Measurements from ENCODE around the gene HTT. TPM values are rescaled to one million over a fixed set of nuclear protein-coding genes. Genes with fewer than 3 reads are reported as not detected.

The HTT gene
- total RNA-seq, 4 donors from 2014 or later = 49.6 to 155 (median 83.1) TPM

- intact Hi-C loops (cut with DNase I) = no loop called here
- Histone ChIP-seq H3K27ac (no peak overlapping the region), H3K4me3 (replicated peaks in 1 of 3) (no peak overlapping the region), H3K9me3 (no peaks in the 10 kb centered on the region), H3K27me3 (no peaks in the 10 kb centered on the region), H3K4me1 (no peaks in the 10 kb centered on the region), H3K36me3 (peaks cover 53 to 71% of the 10 kb centered on the region in 2 donors)
- WGBS, 2 donors = 95 to 96% methylated on average over 13 of the region's 13 CpGs
- no peak for DNase-seq
- no peak for TF ChIP-seq POLR2A (IDR thresholded peaks at IDR 0.05)
Observed at GRCh38 chr4:3228881-3229280, 154.4 kb downstream of the HTT start.

GRCh38 chr4:3229328-3229727 is 154.8 kb downstream of the HTT start:
- H3K27ac ChIP-seq = no peak overlapping the region
- DNase-seq = no peak
- no peak overlapping the region for H3K4me3 ChIP-seq (replicated peaks in 1 of 3)
- H3K9me3 ChIP-seq = no peaks in the 10 kb centered on the region
- intact Hi-C loops (cut with DNase I) = no loop called here
- WGBS, 2 donors = 97 to 98% methylated on average over 9 of the region's 9 CpGs
- peaks cover 49 to 66% of the 10 kb centered on the region in 2 donors for H3K36me3 ChIP-seq
- no peak for TF ChIP-seq CTCF (IDR thresholded peaks at IDR 0.05)
- TF ChIP-seq POLR2A (IDR thresholded peaks at IDR 0.05) = no peak
- no peaks in the 10 kb centered on the region for H3K4me1 ChIP-seq
- no peaks in the 10 kb centered on the region for H3K27me3 ChIP-seq

GRCh38 chr4:3229964-3230363 is 155.5 kb downstream of the HTT start:
- Histone ChIP-seq H3K27ac (no peak overlapping the region), H3K27me3 (no peaks in the 10 kb centered on the region), H3K4me1 (no peaks in the 10 kb centered on the region), H3K9me3 (no peaks in the 10 kb centered on the region), H3K4me3 (replicated peaks in 1 of 3) (no peak overlapping the region), H3K36me3 (peaks cover 43 to 60% of the 10 kb centered on the region in 2 donors)
- DNase-seq = no peak
- intact Hi-C loops (cut with DNase I) = no loop called here
- 94 to 100% methylated on average over 4 to 16 of the region's 17 CpGs for WGBS, 2 donors
- no peak for TF ChIP-seq CTCF (IDR thresholded peaks at IDR 0.05)
- TF ChIP-seq POLR2A (IDR thresholded peaks at IDR 0.05) = no peak

GRCh38 chr4:3231471-3231870 is 157.0 kb downstream of the HTT start:
- no peaks in the 10 kb centered on the region for H3K4me1 ChIP-seq
- TF ChIP-seq CTCF (IDR thresholded peaks at IDR 0.05) = no peak
- TF ChIP-seq POLR2A (IDR thresholded peaks at IDR 0.05) = no peak
- intact Hi-C loops (cut with DNase I) = no loop called here
- no peaks in the 10 kb centered on the region for H3K9me3 ChIP-seq
- H3K27me3 ChIP-seq = no peaks in the 10 kb centered on the region
- peaks cover 48 to 65% of the 10 kb centered on the region in 2 donors for H3K36me3 ChIP-seq
- H3K4me3 ChIP-seq (replicated peaks in 1 of 3) = no peak overlapping the region
- WGBS, 2 donors = 90 to 96% methylated on average over 8 to 9 of the region's 9 CpGs
- H3K27ac ChIP-seq = no peak overlapping the region
- no peak for DNase-seq

GRCh38 chr4:3232001-3232400 is 157.5 kb downstream of the HTT start:
- intact Hi-C loops (cut with DNase I) = no loop called here
- WGBS, 2 donors = 95 to 97% methylated on average over 15 to 16 of the region's 16 CpGs
- H3K27ac ChIP-seq = no peak overlapping the region
- no peaks in the 10 kb centered on the region for H3K4me1 ChIP-seq
- DNase-seq = no peak
- TF ChIP-seq POLR2A (IDR thresholded peaks at IDR 0.05) = no peak
- TF ChIP-seq CTCF (IDR thresholded peaks at IDR 0.05) = no peak
- no peaks in the 10 kb centered on the region for H3K9me3 ChIP-seq
- H3K27me3 ChIP-seq = no peaks in the 10 kb centered on the region
- H3K4me3 ChIP-seq (replicated peaks in 1 of 3) = no peak overlapping the region
- peaks cover 50 to 65% of the 10 kb centered on the region in 2 donors for H3K36me3 ChIP-seq

- H3K4me3 ChIP-seq (replicated peaks in 1 of 3) = no peak overlapping the region
- 87 to 100% methylated on average over 1 to 9 of the region's 15 CpGs for WGBS, 2 donors
- H3K36me3 ChIP-seq = peaks cover 50 to 68% of the 10 kb centered on the region in 2 donors
- intact Hi-C loops (cut with DNase I) = no loop called here
- H3K9me3 ChIP-seq = no peaks in the 10 kb centered on the region
- no peaks in the 10 kb centered on the region for H3K4me1 ChIP-seq
- no peaks in the 10 kb centered on the region for H3K27me3 ChIP-seq
- TF ChIP-seq CTCF (IDR thresholded peaks at IDR 0.05) (no peak), POLR2A (IDR thresholded peaks at IDR 0.05) (no peak)
- no peak for DNase-seq
- no peak overlapping the region for H3K27ac ChIP-seq
Observed at GRCh38 chr4:3232871-3233271, 158.4 kb downstream of the HTT start.
